GM12872 (cell line): ENCODE results near the gene WSCD2.

Experiments
- CTCF ChIP-seq: IDR thresholded peaks from 3 replicates; pipeline ENCODE4 v1.5.1; 2011; ENCODE audit warnings: low read depth, mild to moderate bottlenecking, low read length, moderate library complexity; ENCODE audit not compliant: insufficient read depth

Gene WSCD2

GRCh38 chr12:108109954-108110353, 19.1 kb upstream of the WSCD2 start:
- TF ChIP-seq CTCF = no peak

GRCh38 chr12:108110844-108111243, 18.2 kb upstream of the WSCD2 start:
- TF ChIP-seq CTCF = no peak

GRCh38 chr12:108112832-108113556, 16.1 kb upstream of the WSCD2 start:
- no peak for TF ChIP-seq CTCF

- TF ChIP-seq CTCF = no peak
Measured at GRCh38 chr12:108115123-108116121, 13.7 kb upstream of the WSCD2 start.

- TF ChIP-seq CTCF = no peak
Measured at GRCh38 chr12:108116254-108116653, 12.8 kb upstream of the WSCD2 start.

GRCh38 chr12:108116699-108117098, 12.4 kb upstream of the WSCD2 start:
- no peak for TF ChIP-seq CTCF

GRCh38 chr12:108117163-108117849, 11.8 kb upstream of the WSCD2 start:
- TF ChIP-seq CTCF = no peak
